ENCODE measurements around the gene DNAH8. TPM values are rescaled to one million over a fixed set of nuclear protein-coding genes. Genes with fewer than 3 reads are reported as not detected.

The DNAH8 gene
- total RNA-seq, 2 experiments from 2014 or later, result 0.04 TPM

DNA sequence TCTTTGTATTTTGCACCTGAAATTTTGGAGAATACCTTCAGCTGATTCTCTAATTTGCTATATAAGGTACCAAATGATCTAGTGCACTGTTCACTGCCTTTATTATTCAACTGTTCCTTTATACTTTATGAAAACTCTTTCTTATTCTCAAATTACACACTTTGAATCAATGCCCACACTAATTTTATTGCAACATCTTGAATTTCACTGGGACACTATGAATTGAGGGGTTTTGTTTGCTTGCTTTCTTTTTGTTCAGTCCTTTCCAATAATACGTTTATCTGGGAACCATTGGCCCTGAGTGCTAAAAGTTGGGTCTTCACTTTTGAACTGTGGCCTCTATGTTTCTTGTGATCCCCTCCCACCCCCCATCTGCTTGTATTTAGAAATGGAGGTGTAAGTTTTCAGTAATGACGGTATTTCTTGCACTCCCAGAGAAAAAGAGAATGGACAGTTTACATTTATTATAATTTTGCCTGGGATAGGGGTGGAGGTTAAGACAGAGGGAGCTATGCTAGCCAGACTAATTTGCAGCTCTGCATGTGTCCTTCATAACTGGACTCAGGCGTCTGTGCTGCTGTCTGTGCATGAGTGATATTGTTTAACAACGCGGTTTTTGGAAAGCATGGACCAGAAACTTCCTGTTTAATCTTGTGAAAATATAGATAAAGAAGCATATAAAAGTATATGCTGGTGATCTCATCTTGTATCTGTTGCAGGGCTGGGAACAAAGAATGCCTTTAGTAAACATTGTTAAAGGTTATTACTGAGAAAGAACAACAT is 98.1 kb downstream of the DNAH8 start:
- CTCF ChIA-PET, result no interaction called here

DNA sequence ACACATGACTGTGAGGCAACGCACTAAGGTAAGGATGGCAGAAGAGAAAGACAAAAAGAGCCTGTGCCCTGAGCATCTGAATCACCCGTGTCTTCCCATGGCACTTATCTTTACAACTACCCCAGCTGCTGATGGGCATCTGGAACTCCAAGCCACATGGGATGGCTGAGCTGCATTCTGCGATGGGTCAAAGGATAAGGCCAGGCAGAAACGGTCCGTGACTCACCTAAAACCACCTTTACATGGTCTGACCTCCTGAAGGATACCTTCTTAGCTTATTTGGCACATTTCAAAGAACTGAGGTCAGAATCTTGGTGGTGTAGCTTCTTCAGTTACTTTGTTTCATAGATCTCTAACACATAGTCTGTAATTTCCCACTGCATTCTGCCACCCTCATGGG is 99.7 kb downstream of the DNAH8 start:
- POLR2A ChIA-PET, result no interaction called here
- CTCF ChIA-PET, result no interaction called here

More for the DNA sequence above, 98.1 kb downstream of the DNAH8 start:
- POLR2A ChIA-PET, result no interaction called here

DNA sequence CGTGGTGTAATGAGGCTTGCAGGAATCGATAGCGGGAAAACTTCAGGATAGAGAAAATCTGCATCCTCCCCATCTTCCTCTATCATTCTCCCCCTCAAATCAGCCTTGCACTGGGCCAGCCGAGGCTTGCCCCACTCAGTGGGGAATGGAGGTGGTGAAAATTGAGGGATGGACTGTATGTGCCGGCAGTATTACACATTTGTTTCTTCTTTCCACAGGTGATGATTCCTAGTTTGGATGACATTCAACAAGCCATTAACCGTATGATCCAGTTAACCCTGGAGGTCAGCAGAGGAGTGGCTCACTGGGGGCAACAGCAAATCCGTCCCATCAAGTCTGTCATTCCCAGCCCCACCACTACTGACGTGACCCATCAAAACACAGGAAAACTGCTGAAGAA is 100.1 kb downstream of the DNAH8 start:
- CTCF ChIA-PET, result no interaction called here
- POLR2A ChIA-PET, result no interaction called here

DNA sequence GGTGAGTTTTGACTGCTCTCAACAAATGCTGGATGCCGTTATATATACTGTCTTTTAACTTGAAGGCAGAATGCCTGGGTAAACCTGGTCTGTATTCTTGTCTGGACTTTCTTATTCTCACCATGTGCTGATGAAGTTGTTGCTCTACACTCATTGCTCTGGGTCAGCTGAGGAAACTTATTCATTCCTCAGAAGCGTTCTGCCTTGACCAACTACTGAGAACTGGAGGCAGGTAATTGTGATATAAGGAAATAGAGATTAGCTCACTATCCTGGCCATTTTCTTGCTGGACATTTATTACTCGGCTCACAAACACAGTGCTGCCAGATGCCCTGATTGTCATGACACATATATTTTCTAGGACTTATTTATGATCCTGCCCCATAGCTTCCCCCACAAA is 103.6 kb downstream of the DNAH8 start:
- ChIA-PET POLR2A (no interaction called here), CTCF (no interaction called here)

- ChIA-PET CTCF (no interaction called here), POLR2A (no interaction called here)
Observed at GRCh38 chr6:38822963-38823362, 107.9 kb downstream of the DNAH8 start.

DNA sequence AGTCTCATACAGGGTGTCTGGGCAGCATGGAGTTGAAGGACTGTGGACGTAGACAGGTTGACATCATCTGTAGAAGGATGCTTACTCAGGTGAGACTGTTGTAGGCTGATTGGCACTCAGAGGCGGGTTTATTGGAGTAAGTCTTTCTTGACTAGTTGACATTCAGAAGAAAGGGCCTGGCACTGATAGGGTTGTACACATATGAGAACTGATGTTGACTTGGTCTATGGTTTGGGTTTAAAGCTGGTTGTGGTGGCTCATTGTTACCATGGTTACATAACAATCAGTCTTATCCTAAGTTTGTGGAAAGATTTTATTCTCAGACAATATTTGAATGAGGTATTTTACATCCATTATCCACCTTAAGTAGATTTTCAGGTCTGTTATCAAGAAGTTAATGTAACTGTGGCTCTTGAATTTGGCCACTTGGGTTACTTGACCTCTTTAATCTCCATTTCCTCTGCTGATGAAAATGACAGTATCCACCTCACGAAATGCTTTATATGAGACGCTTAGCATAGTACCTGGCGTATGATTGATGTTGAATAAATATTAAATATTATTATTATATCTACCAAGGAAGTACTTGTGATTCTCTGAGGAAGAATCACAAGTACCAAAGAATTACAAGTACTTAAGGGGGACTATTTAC is 109.3 kb downstream of the DNAH8 start:
- ChIA-PET CTCF (no interaction called here), POLR2A (no interaction called here)

DNA sequence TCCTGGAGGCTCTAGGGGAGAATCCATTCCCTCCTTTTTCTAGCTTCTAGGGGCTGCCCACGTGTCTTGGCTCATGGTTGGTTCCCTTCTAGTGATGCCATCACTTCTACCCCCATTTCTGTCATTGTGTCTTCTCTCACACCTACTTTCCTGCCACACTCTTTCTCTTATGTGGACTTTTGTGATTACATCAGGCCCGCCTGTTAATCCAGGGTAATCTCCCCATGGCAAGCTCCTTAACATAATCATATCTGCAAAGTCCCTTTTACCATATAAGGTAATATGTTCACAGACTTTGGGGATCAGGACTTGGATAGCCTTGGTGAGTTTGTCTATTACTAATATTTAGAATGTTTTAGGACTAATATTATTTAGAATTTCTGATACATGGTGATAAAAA is 111.9 kb downstream of the DNAH8 start:
- ChIA-PET CTCF (no interaction called here), POLR2A (no interaction called here)

GRCh38 chr6:38831865-38832264 is 116.8 kb downstream of the DNAH8 start:
- POLR2A ChIA-PET, result no interaction called here

DNA sequence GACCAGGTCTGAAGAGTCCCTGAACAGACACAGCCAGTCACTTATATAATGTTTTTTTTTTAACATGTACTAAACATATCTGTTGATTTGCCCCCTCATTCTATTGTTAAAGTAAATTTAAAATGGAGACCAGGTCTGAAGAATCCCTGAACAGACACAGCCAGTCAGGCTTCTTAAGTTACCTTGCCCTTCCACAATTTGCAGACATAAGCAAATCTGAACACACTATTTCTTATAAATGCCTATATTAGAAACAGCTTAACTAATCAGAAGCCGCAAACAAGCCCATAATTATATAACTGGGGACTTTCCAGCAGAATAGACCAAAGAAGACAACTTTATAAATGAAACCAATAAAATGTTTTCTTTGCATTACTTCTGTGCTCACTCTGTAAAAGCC is 118.2 kb downstream of the DNAH8 start:
- ChIA-PET CTCF (no interaction called here), POLR2A (no interaction called here)

More at GRCh38 chr6:38831865-38832264, 116.8 kb downstream of the DNAH8 start:
- CTCF ChIA-PET, result no interaction called here

DNA sequence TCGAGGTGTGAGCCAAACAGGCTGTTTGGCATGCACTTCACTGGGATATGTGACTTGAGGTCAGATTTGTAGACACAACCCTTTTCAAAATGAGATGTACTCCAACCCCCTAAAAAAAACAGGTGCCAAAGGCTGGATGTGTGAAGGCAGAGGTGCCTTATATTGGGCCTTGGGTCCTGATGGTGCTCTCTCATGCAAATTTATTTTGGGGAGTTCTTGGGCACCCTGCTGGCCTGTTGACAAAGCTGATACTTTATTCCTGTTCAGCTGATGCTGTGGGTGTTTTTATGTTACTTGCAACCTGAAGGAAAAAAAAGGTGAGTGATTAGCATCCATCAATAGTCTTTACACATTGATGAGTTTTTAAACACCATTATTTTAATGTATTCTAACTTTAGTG is 121.5 kb downstream of the DNAH8 start:
- ChIA-PET POLR2A (no interaction called here), CTCF (no interaction called here)

- ChIA-PET CTCF (no interaction called here), POLR2A (no interaction called here)
Observed at GRCh38 chr6:38837101-38837500, 122.0 kb downstream of the DNAH8 start.

DNA sequence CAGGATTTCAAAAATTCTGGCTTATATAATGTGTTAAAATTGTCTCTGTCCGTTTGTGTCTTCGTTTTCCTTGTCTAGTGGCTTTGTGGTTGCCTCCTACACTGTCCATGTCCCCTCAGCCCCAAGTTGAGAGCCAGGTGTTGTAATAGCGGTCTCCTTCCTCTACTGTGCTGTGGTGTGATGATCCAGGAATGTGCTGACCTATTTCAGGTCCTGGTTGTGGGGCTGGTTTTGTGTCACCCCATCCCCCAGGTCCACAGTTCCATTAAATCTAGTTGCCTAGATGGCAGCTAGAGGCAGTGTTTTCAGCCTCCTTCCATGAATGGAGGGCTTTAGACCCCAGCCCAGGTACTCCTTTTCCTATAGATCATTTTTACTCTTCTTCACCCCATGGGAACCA is 128.7 kb downstream of the DNAH8 start:
- ChIA-PET CTCF (no interaction called here), POLR2A (no interaction called here)

DNA sequence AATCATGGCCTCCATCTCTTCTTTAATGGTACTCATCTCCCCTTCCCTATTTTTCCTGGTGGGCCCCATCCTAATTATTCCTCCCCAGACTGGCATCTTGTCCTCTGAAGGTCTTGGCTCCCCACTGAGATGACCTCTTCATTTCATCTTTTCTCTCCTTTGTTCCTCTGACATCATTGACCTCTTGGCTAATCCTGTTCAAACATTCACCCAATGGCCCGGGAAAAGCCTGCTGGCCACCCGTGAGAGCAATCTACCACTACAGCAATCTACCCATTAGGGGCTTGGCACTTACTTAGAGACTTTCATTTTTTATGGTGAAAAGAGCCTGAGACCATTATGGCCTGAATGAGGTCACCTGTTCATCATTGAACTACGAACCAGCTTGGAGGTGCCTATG is 130.8 kb downstream of the DNAH8 start:
- ChIA-PET POLR2A (no interaction called here), CTCF (no interaction called here)

GRCh38 chr6:38846361-38846760 is 131.2 kb downstream of the DNAH8 start:
- ChIA-PET CTCF (no interaction called here), POLR2A (no interaction called here)

GRCh38 chr6:38846844-38847243 is 131.7 kb downstream of the DNAH8 start:
- CTCF ChIA-PET, result no interaction called here
- POLR2A ChIA-PET, result no interaction called here

- POLR2A ChIA-PET, result no interaction called here
- CTCF ChIA-PET, result no interaction called here
Observed at GRCh38 chr6:38847497-38847896, 132.4 kb downstream of the DNAH8 start.

GRCh38 chr6:38848760-38849159 is 133.6 kb downstream of the DNAH8 start:
- POLR2A ChIA-PET, result no interaction called here
- CTCF ChIA-PET, result no interaction called here

DNA sequence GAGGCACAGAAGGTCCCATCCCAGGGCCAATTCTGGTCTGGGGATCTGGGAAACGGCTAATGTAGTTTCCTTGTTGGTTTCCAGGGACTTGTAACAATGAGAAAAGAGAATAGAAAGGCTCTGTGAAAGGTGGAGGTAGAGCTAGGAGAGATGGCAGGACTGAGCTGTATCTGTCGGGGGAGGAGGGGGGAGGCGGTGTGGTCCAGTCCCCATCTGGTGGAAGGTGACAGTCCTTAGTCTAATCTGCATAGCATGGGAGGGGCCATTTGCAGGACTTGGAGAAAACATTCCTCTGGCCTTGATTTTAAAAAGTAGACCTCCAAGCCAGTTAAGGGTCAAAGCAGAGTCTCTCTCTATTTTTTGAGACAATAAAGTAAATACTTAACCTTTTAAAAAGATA is 137.1 kb downstream of the DNAH8 start:
- CTCF ChIA-PET, result no interaction called here
- POLR2A ChIA-PET, result no interaction called here

DNA sequence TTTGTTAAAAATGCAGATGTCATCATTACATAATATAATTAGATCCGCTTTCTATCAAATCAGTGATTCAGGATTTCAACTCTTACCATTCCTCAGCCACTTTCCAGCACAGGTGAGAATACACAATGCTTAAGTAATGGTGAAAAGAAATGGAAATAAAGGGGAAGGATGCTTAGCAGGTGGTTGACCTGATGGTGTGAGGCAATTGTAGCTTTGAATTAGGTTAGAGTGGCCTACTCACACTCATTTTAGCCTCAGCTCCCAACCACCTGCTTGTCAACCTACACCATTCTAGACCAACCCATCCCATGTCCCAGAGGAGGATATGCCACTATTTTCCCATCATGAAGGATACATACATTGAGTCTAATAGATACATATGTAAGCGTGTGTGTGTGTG is 138.1 kb downstream of the DNAH8 start:
- ChIA-PET POLR2A (no interaction called here), CTCF (no interaction called here)

- POLR2A ChIA-PET, result no interaction called here
- CTCF ChIA-PET, result interaction anchor here (1.0 kb wide), 1 partner anchor 16 kb away, joined by 4 read pairs; no protein-coding TSS in a partner anchor
Observed at GRCh38 chr6:38856492-38856891, 141.4 kb downstream of the DNAH8 start.

DNA sequence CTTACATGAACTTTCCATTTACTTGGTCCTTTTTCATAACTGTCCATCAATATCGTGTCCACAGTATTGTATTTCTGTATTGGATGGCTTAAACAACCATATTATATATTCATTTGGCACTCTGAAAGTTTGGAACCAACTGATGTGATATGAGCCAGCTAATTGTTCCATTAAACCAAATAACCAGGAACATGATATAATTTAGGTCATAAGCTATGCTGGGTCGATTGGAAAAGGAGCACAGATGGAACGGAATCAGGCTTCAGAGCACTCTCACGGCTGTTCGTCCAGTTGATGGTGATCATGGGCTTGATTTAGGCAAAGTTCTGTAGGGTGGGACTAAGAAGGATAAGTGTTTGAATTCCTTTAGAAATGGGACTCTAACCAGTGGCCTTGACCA is 142.7 kb downstream of the DNAH8 start:
- CTCF ChIA-PET, result no interaction called here

DNA sequence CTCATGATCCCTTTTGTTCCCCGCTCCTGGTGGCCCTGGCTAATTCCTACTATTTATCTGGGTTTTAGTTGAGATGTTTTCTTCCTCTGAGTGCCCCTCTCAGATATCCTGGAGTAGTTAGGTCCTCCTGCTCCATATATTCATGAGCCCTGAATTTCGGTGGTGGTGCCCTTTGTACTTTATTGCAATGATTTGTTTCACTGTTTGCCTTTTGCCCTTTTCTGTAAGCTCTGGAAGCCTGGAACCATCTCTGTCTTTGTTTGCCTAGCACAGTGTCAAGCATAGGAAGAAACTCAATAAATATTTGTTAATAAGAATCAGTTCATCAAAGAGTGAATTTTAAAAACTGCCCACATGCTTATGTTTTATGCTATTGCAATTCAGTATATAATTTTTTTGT is 144.9 kb downstream of the DNAH8 start:
- CTCF ChIA-PET, result no interaction called here
- POLR2A ChIA-PET, result no interaction called here

More for the DNA sequence above, 142.7 kb downstream of the DNAH8 start:
- POLR2A ChIA-PET, result no interaction called here

Data from activated CD8-positive, alpha-beta memory T cell treated with anti-CD3 and anti-CD28 coated beads for 36 hours (primary cell).